HG03039 (cell line): Measurements from ENCODE around the gene DNAJC3.
"Not testable (repeated sequence)": the region's sequence is repeated elsewhere in the genome, so short reads cannot be mapped to it uniquely, and the experiment has no call there.

Experiments
- ATAC-seq: cut with Tn5 transposase; IDR thresholded peaks from one replicate; pipeline ENCODE4 v1.9.1; 2021; ENCODE audit warnings: mild to moderate bottlenecking, moderate library complexity; ENCODE audit not compliant: unreplicated experiment

DNAJC3 gene

DNA sequence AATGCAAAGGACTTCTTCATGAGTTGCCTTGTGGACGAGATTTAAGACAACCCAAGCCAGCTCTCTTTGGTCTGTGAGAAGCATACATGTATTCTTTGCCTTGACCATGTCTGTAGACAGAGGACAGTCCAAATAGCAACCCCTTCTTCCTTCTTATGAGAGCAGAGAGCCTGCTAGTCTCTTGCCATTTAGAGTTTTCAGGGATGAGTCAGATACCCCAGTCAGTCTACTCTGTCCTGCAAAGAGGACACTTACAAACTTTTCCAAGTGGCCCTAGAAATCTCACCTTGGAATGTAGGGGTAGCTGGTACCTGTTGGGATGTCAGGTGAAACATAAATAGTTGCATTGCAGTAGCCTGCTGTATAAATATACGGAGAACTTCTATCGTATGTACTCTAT lies 36.7 kb downstream of the DNAJC3 start:
- ATAC-seq = no peak

GRCh38 chr13:95714142-95714832 lies 37.3 kb downstream of the DNAJC3 start:
- ATAC-seq = no peak

DNA sequence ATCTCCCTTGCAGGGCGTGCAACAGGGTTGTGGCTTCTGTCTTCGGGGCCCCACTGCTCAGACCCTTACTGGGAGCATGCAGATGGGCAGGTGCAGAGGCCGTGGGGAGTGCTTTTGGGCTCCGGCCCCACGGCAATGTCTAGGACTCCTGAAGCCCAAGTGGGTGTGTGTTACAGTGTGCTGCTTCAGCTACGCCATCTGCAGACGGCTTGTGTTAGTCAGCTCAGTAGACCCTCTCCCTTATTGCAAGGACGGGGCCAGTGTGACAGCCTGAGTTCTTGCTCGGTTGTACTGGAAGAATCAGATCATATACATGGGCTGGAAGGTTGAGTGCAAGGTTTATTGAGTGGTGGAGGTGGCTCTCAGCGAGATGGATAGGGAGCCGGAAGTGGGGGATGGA lies 39.3 kb downstream of the DNAJC3 start:
- no peak for ATAC-seq

- no peak for ATAC-seq
Measured at GRCh38 chr13:95722241-95722640, 45.3 kb downstream of the DNAJC3 start.

DNA sequence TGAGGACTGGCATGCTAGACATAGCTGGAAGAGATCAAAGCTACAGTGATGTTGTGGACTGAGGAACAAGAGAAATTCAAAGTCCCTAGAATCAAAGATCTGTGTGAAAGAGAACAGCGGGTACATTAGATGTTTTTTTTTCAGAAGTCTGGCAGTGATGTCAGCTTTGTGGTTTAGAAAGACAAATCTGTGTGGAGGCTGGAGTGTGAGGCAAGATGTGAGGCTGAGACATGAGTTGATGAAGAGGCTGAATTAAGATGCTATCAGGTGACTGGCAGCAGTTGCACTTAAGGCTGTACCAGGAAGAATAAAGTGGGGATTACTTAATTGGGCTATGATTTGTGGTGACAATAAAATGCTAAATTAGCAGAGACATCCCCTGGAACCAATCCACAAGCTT lies 46.5 kb downstream of the DNAJC3 start:
- ATAC-seq = no peak

- ATAC-seq = no peak
Measured at GRCh38 chr13:95724252-95724651, 47.3 kb downstream of the DNAJC3 start.

DNA sequence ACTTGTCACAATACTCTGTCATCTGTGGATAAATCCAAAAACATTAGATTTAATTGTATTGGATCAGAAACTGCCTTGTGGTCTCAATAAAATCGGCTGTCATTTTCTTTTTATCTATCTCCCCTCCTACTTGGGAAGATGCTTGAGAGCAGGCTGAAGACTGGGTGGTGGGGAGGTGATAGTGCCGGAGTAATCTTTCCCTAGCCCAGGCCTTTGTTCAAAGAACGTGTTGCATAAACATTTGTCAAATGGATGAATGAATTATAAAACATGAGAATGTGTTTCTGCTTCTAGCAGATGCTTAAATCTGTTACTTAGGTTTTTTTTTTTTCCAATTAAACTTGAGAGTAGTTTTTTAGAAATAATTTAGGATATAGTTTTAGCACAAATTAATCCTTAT lies 49.9 kb downstream of the DNAJC3 start:
- no peak for ATAC-seq

DNA sequence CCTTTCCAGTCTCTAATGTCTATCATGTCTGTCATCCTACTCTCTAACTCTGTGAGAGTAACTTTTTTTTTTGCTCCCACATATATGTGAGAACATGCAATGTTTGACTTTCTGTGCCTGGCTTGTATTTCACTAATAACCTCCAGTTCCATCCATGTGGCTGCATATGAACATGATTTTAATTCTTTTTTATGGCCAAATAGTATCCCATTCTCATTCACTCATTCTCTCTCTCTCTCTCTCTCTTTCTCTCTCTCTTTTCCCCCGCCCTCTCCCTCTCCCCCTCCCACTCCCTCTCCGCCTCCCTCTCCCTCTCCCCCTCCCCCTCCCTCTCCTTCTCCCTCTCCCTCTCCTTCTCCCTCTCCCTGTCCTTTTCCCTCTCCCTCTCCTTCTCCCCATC lies 52.0 kb downstream of the DNAJC3 start:
- ATAC-seq = no peak

GRCh38 chr13:95734124-95734523 lies 57.2 kb downstream of the DNAJC3 start:
- no peak for ATAC-seq

DNA sequence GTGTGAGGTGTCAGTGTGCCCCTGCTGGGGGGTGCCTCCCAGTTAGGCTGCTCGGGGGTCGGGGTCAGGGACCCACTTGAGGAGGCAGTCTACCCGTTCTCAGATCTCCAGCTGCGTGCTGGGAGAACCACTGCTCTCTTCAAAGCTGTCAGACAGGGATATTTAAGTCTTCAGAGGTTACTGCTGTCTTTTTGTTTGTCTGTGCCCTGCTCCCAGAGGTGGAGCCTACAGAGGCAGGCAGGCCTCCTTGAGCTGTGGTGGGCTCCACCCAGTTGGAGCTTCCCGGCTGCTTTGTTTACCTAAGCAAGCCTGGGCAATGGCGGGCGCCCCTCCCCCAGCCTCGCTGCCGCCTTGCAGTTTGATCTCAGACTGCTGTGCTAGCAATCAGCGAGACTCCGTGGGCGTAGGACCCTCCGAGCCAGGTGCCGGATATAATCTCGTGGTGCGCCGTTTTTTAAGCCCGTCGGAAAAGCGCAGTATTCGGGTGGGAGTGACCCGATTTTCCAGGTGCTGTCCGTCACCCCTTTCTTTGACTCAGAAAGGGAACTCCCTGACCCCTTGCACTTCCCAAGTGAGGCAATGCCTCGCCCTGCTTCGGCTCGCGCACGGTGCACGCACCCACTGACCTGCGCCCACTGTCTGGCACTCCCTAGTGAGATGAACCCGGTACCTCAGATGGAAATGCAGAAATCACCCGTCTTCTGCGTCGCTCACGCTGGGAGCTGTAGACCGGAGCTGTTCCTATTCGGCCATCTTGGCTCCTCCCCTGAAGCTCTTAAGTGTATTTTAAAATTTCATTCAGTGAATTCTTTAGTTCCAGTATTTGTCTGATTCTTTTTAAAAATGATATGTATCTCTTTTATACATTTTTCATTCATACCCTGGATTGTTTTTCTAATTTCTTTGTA lies 63.4 kb downstream of the DNAJC3 start:
- not testable (repeated sequence) for ATAC-seq

GRCh38 chr13:95740979-95741320 lies 64.0 kb downstream of the DNAJC3 start:
- no peak for ATAC-seq

- no peak for ATAC-seq
Measured at GRCh38 chr13:95741584-95742563, 64.9 kb downstream of the DNAJC3 start.

- no peak for ATAC-seq
Measured at GRCh38 chr13:95743192-95743591, 66.3 kb downstream of the DNAJC3 start.

DNA sequence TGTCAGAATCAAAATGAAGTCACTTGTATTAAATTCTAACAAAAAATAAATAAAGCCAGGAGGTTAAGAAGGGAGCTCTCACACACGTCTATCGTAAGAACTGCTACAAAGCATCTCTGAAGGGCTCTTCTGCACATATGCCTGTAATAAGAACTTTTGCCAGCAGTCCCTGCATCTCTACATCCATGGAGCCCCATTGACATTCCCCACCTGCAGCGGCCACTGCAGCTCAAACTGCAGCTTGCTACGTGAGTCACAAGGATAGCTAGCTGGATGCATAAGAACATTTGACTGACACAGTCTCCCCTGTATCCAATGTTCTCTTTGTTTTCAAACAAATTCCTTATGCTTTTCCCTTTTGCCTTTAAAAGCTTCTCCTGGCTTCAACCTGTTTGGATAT lies 68.3 kb downstream of the DNAJC3 start:
- ATAC-seq = no peak

DNA sequence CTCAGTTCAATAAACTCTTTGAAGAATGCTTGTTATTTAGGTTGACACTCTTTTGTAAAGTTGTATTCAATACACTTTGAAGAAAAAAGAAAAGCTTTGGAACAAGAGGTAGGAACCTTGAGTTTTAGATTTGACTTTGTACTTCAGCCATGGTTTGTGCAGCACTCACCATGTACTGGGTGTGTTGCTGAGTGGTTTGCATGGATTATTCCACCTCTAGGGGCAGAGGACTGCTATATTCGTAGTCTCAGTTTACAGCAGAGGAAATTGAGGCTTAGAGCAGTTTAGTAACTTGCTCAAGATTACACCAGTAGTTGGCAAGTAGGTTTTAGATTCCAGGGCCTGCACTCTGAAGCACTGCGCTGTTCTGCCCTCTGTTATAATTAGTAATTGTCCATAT lies 68.8 kb downstream of the DNAJC3 start:
- ATAC-seq = no peak

- no peak for ATAC-seq
Measured at GRCh38 chr13:95749545-95749944, 72.6 kb downstream of the DNAJC3 start.

DNA sequence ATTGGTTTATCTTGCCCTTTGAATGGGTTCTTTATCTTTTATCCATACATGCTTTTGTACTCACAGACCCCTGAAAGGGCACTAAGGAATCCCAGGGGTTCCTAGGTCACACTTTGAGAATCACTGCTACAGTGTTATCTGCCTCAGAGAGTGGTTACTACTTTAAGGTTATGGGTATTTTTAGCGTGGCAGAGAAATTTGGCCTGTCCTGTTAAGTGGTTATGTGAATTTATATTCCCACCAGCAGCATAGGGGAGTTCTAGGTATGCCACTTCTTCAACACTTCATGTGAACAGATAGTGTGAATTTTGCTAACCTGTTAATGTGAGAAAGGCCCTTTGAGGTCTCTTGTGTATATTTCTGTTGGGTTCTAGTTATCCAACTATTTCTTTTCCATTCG lies 75.7 kb downstream of the DNAJC3 start:
- ATAC-seq = no peak

GRCh38 chr13:95754069-95754468 lies 77.1 kb downstream of the DNAJC3 start:
- no peak for ATAC-seq

DNA sequence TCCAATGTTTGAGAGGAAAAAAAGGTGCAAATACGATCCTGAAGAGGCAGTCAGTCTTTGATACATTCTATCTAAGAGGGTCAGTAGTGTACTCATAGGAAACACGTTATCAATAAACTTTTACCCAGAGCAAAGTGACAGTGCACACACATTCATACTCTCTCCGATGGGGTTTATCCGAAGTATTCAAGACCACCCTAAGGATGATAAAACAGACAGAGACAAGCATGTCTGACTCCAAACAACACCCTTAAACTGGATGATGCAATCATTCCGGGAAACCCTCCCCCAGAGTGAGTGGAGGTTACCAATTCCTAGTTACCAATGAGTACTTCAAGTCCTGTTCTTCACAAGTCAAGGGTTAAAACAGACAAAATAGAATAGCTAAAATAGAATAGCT lies 79.1 kb downstream of the DNAJC3 start:
- ATAC-seq = no peak

DNA sequence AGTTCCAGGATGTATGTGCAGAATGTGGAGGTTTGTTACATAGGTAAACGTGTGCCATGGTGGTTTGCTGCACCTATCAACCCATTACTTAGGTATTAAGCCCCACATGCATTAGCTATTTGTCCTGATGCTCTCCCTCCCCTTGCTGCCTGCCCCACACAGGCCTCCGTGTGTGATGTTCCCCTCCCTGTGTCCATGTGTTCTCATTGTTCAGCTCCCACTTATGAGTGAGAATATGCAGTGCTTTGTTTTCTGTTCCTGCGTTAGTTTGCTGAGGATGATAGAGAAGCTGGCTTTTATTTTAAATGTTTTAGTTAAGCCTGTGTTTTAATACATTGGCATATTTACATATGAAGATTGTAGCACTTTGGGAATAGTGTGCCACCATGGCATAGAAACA lies 85.7 kb downstream of the DNAJC3 start:
- ATAC-seq = not testable (repeated sequence)

GRCh38 chr13:95763601-95764000 lies 86.7 kb downstream of the DNAJC3 start:
- ATAC-seq = no peak
